Measurements from ENCODE around the gene KRT26. TPM values are rescaled to one million over a fixed set of nuclear protein-coding genes. Genes with fewer than 3 reads are reported as not detected.

KRT26 gene
- total and polyA plus RNA-seq, 12 donors, result not detected

- Histone ChIP-seq H3K27me3 (peaks cover 0 to 80% (median 45%) of the 10 kb centered on the region in 7 donors), H3K4me1 (peaks cover 0 to 6% (median 0%) of the 10 kb centered on the region in 9 donors), H3K9me3 (no peaks in the 10 kb centered on the region), H3K4me3 (no peak overlapping the region), H3K27ac (no peak overlapping the region), H3K36me3 (no peaks in the 10 kb centered on the region)
- 71 to 80% methylated on average over 1 of the region's 1 CpG for WGBS, 2 donors
- ATAC-seq (no peak), DNase-seq (no peak)
- intact Hi-C loops (cut with DNase I), result loop anchor here in 9 of 10 donors (5.0 to 10.0 kb wide), 9 partner anchors 57 to 864 kb away; no protein-coding TSS in a partner anchor
- TF ChIP-seq, protein P1, sequence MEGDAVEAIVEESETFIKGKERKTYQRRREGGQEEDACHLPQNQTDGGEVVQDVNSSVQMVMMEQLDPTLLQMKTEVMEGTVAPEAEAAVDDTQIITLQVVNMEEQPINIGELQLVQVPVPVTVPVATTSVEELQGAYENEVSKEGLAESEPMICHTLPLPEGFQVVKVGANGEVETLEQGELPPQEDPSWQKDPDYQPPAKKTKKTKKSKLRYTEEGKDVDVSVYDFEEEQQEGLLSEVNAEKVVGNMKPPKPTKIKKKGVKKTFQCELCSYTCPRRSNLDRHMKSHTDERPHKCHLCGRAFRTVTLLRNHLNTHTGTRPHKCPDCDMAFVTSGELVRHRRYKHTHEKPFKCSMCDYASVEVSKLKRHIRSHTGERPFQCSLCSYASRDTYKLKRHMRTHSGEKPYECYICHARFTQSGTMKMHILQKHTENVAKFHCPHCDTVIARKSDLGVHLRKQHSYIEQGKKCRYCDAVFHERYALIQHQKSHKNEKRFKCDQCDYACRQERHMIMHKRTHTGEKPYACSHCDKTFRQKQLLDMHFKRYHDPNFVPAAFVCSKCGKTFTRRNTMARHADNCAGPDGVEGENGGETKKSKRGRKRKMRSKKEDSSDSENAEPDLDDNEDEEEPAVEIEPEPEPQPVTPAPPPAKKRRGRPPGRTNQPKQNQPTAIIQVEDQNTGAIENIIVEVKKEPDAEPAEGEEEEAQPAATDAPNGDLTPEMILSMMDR (IDR thresholded peaks at IDR 0.05), result no peak
Measured at GRCh38 chr17:40800381-40800780, 28.4 kb upstream of the KRT26 start.

DNA sequence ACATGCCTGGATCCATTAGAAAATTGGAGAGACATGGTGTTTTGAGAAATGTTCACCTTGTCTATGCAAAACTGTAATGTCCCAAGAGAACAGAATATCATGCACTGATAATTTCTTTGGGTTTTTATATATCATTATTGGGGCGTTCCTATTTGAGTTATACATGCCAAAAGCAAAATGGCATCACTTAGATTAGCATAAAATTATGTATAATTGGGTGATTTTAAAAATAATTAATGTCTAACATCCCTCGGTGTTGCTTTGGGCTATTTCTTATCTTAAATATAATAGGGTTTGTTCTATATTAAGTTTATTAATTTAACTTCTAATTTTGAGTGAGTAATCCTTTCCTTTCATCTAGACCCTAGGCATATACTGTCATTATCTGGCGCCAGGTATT, 27.9 kb upstream of the KRT26 start, which contains the start of gene KRT28:
Gene KRT28 (minus strand): TSS at position 101 of the 400 bp plus-strand sequence. CDS start 66 bp downstream, at position 35.
- whole genome bisulfite sequencing, 2 donors, result 71 to 74% methylated on average over 3 of the region's 3 CpGs
- Histone ChIP-seq H3K4me1 (peaks cover 0 to 6% (median 0%) of the 10 kb centered on the region in 9 donors), H3K36me3 (no peaks in the 10 kb centered on the region), H3K27ac (no peak within 1 kb of the TSS), H3K9me3 (no peaks in the 10 kb centered on the region), H3K4me3 (no peak within 1 kb of the TSS), H3K27me3 (peaks cover 0 to 76% (median 48%) of the 10 kb centered on the region in 7 donors)
- DNase-seq, result no peak
- intact Hi-C loops (cut with DNase I), result loop anchor here in 9 of 10 donors (5.0 to 10.0 kb wide), 11 partner anchors 57 to 865 kb away; no protein-coding TSS in a partner anchor
- TF ChIP-seq, protein P1 (IDR thresholded peaks at IDR 0.05), result no peak
- ATAC-seq, result no peak

GRCh38 chr17:40796846-40797245, 24.8 kb upstream of the KRT26 start:
- TF ChIP-seq, protein P1 (IDR thresholded peaks at IDR 0.05), result no peak
- H3K9me3 ChIP-seq, result no peaks in the 10 kb centered on the region
- H3K27me3 ChIP-seq, result peaks cover 0 to 78% (median 48%) of the 10 kb centered on the region in 7 donors
- intact Hi-C loops (cut with DNase I), result loop anchor here in 3 of 10 donors (5.0 to 10.0 kb wide), 3 partner anchors 180 to 750 kb away; no protein-coding TSS in a partner anchor
- ATAC-seq, result no peak
- no peak overlapping the region for H3K4me3 ChIP-seq
- peaks cover 0 to 2% (median 0%) of the 10 kb centered on the region in 9 donors for H3K4me1 ChIP-seq
- no peak overlapping the region for H3K27ac ChIP-seq
- H3K36me3 ChIP-seq, result no peaks in the 10 kb centered on the region
- WGBS, 2 donors, result 69 to 71% methylated on average over 27 of the region's 27 CpGs
- DNase-seq, result no peak

DNA sequence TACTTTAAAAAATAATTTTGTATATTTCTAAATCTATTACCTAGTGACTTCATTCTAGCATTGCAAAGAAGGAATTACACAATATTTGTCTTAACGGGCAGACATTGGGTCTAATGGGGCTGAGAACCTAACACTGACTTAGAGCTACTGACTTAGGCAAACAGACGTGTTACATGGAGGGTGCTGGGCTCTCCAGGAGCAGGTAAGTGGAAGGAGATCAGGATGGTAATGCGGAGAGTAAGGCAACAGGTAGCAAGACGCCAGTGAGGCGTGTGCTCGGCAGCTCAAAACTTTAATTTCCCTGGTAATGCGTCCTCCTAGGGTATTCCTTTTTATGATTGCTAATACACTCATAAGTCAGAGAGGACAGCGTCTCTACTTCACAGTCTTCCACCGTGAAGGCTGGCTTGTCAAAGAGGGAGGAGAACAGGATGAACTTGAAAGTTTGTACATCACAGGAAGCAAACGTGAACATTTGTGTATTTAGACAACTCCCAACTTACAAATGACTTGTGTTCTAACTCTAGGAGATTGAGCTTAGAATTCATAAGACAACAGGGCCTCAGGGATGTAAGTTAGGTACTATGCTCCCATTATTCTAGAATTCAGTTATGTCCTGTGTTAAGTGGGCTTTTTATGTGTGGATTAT, 23.1 kb upstream of the KRT26 start:
- intact Hi-C loops (cut with DNase I), result loop anchor here in 4 of 10 donors (2.0 to 10.0 kb wide), 4 partner anchors 174 to 752 kb away; no protein-coding TSS in a partner anchor
- Histone ChIP-seq H3K27ac (no peak overlapping the region), H3K4me1 (peaks cover 0 to 6% (median 0%) of the 10 kb centered on the region in 9 donors), H3K36me3 (no peaks in the 10 kb centered on the region), H3K4me3 (no peak overlapping the region), H3K9me3 (no peaks in the 10 kb centered on the region), H3K27me3 (peaks cover 0 to 63% (median 36%) of the 10 kb centered on the region in 7 donors)
- TF ChIP-seq, protein P1 (IDR thresholded peaks at IDR 0.05), result no peak
- 83% methylated on average over 10 of the region's 10 CpGs for WGBS, 2 donors
- DNase-seq (no peak), ATAC-seq (no peak)

Data from heart right ventricle (tissue), 16 donors.